ENCODE measurements around the gene KRTAP12-1. TPM values are rescaled to one million over a fixed set of nuclear protein-coding genes. Genes with fewer than 3 reads are reported as not detected.

The KRTAP12-1 gene
- total RNA-seq, 1 experiment from 2014 or later: not detected

DNA sequence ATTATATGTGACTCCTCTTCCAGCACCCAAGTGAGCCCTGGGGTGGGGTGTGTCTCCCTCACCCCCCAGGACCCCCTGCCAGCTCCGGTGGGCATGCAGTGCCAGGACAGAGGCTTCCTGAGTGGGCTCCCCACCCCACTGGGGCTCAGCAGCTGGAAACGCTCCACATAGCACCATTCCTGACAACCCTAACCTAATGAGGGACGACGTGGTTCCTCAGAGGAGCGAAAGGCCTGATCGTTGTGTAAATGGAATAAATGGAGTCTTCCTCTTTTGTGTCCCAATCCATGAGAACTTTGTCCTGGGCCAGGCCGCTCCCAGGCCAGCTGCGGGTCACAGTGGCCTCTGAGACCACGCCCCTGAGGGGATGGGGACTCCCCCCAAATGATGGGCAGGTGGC is 31.2 kb upstream of the KRTAP12-1 start:
- DNase-seq (ENCODE audit: low read depth): no peak
- in situ Hi-C loops (cut with HindIII; ENCODE audit: low pct_unique_long_range_greater_than_20kb, low sequenced_read_pairs): no loop called here

- in situ Hi-C loops (cut with HindIII; ENCODE audit: low pct_unique_long_range_greater_than_20kb, low sequenced_read_pairs): no loop called here
- no peak for DNase-seq (ENCODE audit: low read depth)
Measured at GRCh38 chr21:44712203-44713028, 30.5 kb upstream of the KRTAP12-1 start.

GRCh38 chr21:44711327-44712202 is 29.6 kb upstream of the KRTAP12-1 start, which contains the start of gene TSPEAR:
TSS of gene TSPEAR (minus strand) at chr21:44711572. CDS start at chr21:44711514, 58 bp downstream.
- DNase-seq (ENCODE audit: low read depth): no peak
- in situ Hi-C loops (cut with HindIII; ENCODE audit: low pct_unique_long_range_greater_than_20kb, low sequenced_read_pairs): no loop called here

GRCh38 chr21:44710756-44711326 is 28.9 kb upstream of the KRTAP12-1 start:
- in situ Hi-C loops (cut with HindIII; ENCODE audit: low pct_unique_long_range_greater_than_20kb, low sequenced_read_pairs): no loop called here

DNA sequence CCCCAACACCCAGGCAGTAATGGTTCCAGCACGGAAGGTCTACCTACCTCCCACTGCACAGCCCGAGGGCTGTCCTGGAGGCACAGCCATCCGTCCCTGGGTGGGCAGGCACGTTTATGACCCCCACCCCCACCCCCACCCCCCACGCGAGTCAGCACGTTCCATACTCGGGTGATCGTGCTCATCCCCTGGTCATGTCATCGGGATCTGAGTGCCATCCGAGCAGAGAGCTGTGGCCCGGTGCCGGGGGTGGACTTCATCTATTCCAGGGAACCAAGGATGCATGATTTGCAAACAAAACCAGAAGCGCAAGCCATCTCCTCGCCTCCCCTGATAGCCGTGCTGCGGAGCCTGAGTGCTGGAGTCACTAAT is 28.3 kb upstream of the KRTAP12-1 start:
- in situ Hi-C loops (cut with HindIII; ENCODE audit: low pct_unique_long_range_greater_than_20kb, low sequenced_read_pairs): no loop called here
- no peak for DNase-seq (ENCODE audit: low read depth)

More at GRCh38 chr21:44710756-44711326, 28.9 kb upstream of the KRTAP12-1 start:
- DNase-seq (ENCODE audit: low read depth): no peak

DNA sequence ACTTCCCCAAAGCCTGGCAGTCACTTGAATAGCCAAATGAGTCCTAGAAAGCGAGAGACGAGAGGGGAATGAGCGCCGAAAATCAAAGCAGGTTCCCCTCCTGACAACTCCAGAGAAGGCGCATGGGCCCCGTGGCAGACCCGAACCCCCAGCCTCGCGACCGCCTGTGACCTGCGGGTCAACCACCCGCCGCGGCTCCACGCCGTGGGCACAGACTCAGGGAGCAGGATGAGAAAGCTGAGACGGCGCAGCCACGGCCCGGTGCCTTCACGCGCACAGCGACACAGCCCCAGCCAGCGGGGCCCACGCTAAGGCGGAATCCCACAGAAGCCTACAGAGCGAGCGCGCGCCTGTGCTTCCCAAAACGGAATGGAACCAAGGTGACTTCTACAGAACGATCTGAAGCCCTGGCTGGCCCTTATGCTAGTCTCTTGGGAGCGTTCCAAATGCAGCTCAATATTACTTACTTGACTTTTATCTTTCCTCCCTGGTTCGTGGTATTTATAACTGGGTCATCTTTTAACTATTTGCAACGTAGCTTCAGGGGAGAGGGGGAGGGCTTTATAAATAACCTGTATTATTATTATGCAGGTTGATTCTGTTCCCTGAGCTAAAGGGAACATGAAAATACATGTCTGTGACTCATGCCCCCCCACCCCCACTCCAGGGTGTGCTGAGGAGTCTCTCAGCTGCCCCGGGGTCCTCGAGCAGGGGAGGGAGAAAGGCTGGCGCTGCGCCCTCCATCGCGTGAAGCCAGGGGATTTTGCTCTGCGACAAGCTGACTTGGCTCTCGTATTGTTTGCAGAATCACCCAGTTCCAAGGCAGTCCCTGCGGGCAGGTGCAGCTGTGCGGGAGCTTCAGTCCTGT is 27.7 kb upstream of the KRTAP12-1 start:
- no peak for DNase-seq (ENCODE audit: low read depth)
- in situ Hi-C loops (cut with HindIII; ENCODE audit: low pct_unique_long_range_greater_than_20kb, low sequenced_read_pairs): no loop called here

GRCh38 chr21:44708866-44709425 is 27.0 kb upstream of the KRTAP12-1 start:
- DNase-seq (ENCODE audit: low read depth): no peak
- in situ Hi-C loops (cut with HindIII; ENCODE audit: low pct_unique_long_range_greater_than_20kb, low sequenced_read_pairs): no loop called here

- in situ Hi-C loops (cut with HindIII; ENCODE audit: low pct_unique_long_range_greater_than_20kb, low sequenced_read_pairs): no loop called here
- no peak for DNase-seq (ENCODE audit: low read depth)
Measured at GRCh38 chr21:44708213-44708865, 26.4 kb upstream of the KRTAP12-1 start.

- no peak for DNase-seq (ENCODE audit: low read depth)
- in situ Hi-C loops (cut with HindIII; ENCODE audit: low pct_unique_long_range_greater_than_20kb, low sequenced_read_pairs): no loop called here
Measured at GRCh38 chr21:44706706-44707581, 25.0 kb upstream of the KRTAP12-1 start.

DNA sequence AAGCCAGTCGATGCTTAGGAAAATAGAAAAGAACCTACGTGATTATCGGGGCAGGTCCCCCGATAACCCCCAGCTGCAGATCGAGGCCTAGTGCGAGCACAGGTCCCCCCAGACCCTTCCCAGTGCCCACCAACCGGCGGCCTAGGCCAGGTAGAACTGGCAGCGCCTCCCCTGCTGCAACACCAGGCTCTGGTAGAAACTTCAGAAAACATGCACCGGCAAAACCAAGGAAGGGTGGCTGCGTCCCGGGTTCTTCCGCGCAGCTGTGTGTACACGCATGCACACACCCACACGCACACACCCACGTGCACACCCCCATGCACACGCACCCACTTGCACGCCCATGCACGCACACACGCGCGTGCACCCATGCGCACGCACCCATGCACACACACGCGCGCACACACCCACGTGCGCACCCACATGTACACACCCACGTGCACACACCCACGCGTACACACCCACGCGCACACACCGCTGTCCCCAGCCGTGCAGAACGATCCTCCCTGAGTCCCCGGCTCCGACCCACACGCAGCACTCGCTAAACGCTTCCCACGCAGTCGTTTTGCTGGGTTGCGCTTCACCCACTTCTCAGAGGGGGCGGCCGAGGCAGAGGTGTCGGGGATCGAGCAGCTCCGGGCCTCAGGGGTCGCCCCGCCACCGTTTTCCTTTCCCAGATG is 24.2 kb upstream of the KRTAP12-1 start:
- DNase-seq (ENCODE audit: low read depth): no peak
- in situ Hi-C loops (cut with HindIII; ENCODE audit: low pct_unique_long_range_greater_than_20kb, low sequenced_read_pairs): no loop called here

- in situ Hi-C loops (cut with HindIII; ENCODE audit: low pct_unique_long_range_greater_than_20kb, low sequenced_read_pairs): no loop called here
Measured at GRCh38 chr21:44704636-44705001, 22.7 kb upstream of the KRTAP12-1 start.

DNA sequence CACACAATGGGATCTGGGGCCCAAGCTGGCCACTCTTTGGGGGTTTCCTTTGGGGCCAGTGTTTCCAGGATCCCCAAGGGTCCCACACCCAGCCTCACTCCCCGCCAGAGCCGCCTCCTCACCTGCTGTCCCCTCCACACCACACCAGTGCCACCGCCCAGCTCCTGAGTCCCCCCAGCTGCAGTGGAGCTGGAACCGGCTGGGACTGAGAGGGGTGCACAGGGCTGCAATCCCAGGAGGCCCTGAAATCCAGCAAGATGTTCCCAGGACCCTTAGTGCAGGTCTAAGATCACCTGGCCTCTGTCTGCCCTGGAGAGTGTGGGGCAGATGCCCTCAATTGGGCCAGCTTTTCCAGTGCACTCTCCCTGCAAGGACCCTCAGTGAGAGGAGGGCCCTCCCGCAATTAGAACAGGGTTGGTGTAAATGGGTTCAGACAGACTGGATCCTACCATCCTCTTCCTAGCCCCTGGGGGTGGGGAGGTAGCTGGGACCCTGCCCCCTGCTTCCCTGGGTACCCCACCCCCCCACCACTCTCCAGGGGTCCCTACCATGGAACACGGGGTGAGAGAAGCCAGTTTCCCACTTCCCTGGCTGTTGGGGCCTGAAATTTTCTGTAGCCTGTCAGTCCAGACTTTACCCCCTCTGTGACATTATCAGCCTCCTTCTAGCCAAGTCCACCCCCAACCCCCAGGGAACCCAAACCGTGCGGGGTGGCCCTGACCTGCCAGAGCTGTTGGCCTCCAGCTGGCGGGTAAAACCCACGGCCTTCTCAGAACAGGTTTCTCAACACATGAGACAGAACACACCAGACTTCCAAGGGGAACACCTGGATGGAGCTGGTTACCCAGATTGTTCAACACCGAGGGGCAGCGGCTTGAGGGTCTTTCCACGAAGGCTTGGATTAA is 22.0 kb upstream of the KRTAP12-1 start:
- DNase-seq (ENCODE audit: low read depth): no peak
- in situ Hi-C loops (cut with HindIII; ENCODE audit: low pct_unique_long_range_greater_than_20kb, low sequenced_read_pairs): no loop called here

More at GRCh38 chr21:44704636-44705001, 22.7 kb upstream of the KRTAP12-1 start:
- no peak for DNase-seq (ENCODE audit: low read depth)

- DNase-seq (ENCODE audit: low read depth): no peak
- in situ Hi-C loops (cut with HindIII; ENCODE audit: low pct_unique_long_range_greater_than_20kb, low sequenced_read_pairs): no loop called here
Measured at GRCh38 chr21:44702973-44703730, 21.2 kb upstream of the KRTAP12-1 start.

Data from Caki2 (cell line).